Measurements from ENCODE around the gene PMFBP1.
A peak's percentile ranks its signal among the peaks of the same experiment; 100 is the strongest.
"Not testable (repeated sequence)": the region's sequence is repeated elsewhere in the genome, so short reads cannot be mapped to it uniquely, and the experiment has no call there.

The PMFBP1 gene

DNA sequence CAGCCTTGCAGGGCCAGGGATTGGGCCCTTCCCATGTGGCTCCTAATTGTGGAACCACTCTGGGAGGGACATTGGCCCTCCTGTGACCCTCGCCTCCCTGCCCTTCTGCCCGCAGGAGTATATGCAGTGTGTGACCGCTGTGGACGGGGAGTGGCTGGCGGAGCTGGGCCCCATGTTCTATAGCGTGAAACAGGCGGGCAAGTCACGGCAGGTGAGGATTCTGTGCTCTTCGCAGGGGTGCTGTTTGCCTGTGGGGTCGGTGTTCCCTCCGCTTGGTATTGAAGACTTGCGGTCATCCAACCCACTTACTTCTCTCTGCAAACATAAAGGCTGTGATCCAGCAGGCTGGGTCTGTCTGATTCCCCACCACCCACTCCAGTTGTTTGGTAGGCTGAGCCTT lies 62.7 kb downstream of the PMFBP1 start:
- no peak for DNase-seq (ENCODE audit: extremely low read depth in 1 of 2, low read depth in 1 of 2)

DNA sequence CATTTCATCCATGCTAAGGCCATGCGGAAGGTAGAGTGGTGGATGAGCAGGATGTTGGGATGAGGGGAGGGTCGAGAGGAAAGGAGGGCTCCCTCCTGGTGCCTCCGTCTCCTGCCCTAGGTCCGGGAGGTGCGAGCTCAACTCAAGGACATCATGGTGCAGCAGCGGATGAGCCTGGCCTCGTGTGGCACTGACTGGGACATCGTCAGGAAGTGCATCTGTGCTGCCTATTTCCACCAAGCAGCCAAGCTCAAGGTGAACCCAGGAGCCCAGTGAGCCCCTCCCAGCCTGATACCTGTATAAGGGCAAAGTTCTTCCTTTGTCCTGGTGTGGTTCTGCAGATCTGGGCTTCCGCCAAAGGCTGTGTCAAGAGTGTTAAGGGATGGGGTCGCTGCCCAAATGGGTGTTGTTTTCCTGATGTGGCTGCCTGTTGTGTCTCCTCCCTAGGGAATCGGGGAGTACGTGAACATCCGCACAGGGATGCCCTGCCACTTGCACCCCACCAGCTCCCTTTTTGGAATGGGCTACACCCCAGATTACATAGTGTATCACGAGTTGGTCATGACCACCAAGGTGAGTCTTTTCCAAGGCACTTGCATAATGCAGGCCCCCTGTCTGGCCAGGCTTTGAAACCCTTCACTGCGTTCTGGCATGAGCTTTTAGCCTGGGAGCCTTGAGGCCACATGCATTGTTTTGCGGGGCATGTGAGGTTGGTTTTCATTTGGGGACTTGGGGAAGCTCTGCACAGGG lies 63.4 kb downstream of the PMFBP1 start:
- DNase-seq (ENCODE audit: extremely low read depth in 1 of 2, low read depth in 1 of 2), result no peak

DNA sequence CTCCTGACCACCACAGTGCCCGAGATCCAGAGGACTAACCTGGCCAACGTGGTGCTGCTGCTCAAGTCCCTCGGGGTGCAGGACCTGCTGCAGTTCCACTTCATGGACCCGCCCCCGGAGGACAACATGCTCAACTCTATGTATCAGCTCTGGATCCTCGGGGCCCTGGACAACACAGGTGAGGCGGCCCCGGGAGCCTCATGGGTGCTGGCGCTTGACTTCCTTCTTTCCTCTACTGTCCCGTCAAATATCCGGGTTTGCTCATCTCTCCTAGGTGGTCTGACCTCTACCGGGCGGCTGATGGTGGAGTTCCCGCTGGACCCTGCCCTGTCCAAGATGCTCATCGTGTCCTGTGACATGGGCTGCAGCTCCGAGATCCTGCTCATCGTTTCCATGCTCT lies 64.6 kb downstream of the PMFBP1 start:
- DNase-seq (ENCODE audit: extremely low read depth in 1 of 2, low read depth in 1 of 2), result no peak

DNA sequence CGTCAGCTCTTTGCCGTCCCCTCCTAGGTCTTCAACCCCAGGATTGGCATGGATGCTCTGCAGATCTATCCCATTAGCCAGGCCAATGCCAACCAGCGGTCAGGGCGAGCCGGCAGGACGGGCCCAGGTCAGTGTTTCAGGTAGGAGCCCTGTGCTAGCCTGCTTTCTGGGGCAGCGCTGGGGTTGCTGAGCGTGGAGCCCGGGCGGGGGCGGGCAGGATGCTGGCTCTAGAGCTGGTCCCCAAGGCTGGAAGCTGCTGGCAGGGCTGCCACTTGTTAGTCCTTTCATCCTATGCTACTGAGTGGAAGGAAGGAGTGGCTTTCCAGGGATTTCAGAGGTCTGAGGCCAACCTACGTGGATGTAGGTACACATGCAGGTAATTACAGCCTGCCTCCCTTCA lies 66.0 kb downstream of the PMFBP1 start:
- no peak for DNase-seq (ENCODE audit: extremely low read depth in 1 of 2, low read depth in 1 of 2)

DNA sequence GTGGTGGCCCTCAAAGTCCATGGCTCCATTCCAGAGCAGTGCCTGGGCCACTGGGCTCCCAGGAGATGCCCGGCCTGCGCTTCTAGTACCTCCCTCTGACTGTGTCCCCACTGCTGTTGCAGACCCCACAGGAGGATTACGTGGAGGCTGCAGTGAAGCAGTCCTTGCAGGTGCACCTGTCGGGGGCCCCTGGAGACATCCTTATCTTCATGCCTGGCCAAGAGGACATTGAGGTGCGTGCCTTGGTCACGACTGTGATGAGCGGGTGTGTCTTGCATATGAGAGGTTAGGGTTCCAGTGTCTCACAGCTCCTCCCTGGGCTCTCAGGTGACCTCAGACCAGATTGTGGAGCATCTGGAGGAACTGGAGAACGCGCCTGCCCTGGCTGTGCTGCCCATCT lies 67.0 kb downstream of the PMFBP1 start:
- DNase-seq (ENCODE audit: extremely low read depth in 1 of 2, low read depth in 1 of 2), result no peak

DNA sequence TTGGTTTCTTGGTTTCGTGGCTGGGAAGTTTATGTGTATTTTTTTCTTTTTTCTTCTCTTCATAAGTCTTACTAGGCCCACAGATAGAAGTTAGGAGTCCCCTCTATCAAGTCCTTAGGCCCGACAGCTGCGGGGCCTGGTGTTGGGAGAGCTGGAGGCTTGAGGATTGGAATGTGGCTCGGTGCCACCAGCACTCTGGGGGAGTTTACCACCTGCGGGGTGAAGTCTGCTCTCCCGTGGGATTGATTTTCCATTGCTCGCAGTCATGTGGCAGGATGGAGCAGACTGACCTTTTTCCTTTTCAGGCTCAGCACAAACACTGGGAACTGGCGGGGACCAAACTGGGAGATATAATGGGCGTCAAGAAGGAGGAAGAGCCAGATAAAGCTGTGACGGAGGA lies 70.8 kb downstream of the PMFBP1 start:
- no peak for DNase-seq (ENCODE audit: extremely low read depth in 1 of 2, low read depth in 1 of 2)

DNA sequence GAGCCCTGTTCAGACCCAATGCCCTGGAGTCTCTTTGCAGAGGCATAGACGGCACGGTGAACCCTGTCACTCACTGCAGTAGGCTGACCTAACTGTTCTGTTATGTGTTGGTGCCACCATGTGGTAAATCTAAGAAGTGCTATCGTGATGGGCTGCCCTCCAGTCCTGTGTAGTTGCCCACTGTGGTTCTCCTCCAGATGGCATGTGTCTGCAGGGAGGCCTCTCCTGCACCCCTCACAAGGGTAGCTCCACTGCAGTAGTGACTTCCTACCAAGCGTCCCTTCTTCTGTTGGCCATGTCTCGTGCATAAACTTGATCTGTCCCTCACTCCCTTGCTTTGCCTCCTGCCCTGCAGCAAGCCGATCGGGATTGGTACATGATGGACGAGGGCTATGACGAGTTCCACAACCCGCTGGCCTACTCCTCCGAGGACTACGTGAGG lies 72.6 kb downstream of the PMFBP1 start:
- no peak for DNase-seq (ENCODE audit: extremely low read depth in 1 of 2, low read depth in 1 of 2)

DNA sequence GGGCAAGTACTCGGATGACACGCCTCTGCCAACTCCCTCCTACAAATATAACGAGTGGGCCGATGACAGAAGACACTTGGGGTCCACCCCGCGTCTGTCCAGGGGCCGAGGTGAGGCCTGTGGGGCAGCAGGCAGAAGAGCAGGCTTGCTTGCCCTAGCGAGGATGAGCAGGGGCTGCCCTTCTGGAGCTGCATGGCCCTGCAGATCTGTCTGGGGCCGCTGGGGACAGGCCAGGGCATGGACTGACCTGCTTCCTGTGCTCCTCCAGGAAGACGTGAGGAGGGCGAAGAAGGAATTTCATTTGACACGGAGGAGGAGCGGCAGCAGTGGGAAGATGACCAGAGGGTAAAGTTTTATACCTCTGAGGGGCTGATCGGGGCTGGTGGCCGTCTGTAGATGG lies 73.0 kb downstream of the PMFBP1 start:
- DNase-seq (ENCODE audit: extremely low read depth in 1 of 2, low read depth in 1 of 2), result no peak

DNA sequence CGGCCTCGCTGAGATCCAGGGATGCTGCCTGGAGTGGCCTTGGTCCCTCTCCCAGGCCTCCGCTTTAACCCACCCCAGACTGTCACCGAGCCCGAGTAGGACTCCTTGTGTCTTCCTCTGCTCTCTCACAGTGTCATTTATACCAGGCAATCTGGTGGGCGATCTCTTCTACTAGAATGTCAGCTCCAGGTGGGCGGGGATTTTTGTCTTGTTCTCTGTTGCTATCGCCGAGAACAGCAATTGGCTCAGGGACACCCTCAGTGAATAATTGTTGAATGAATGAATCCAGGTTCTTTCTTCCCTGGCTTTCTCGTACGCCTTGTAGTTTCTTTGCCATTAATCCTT lies 77.7 kb downstream of the PMFBP1 start:
- no peak for DNase-seq (ENCODE audit: extremely low read depth in 1 of 2, low read depth in 1 of 2)

DNA sequence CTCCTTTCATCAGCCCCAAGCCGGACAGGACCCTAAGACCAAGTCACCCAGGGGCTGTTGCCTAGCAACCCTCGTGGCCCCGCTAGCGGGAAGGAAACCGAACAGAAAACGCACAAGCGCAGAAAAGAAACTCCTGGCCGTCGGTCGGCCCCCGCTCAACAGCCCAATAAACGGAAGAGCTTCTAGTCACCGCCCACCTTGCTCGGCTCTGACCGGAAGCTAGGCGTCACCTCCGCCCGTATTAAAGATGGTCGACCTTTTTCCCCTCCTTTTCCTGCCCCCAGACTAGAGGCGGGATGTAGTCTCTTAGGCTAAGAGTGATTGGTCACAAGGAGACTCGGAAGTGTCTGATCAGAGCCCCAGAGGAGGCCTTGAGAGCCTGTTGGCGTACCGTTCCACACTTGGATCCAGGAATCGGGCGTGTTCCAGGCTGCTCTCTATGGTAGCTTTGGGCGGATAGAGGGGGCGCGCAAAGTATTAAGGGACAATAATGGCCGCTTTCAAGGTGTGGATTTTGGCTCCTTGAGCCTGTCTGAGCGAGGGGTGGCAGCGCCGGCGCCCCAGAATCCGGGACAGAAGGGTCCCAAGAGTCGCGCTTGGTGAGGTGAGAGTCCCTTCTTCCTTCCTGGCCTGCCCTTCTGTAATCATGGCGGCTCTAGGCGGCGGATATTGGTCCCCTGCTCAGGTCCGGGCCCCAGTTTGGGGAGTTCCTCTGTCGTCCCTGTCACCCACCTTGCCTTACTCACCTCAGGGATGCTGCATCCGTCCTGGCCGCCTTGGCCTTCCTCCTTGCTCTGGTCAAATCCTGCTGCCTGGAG lies 78.3 kb downstream of the PMFBP1 start, which contains the start of the genes DHX38 and TXNL4B:
Gene DHX38 (plus strand): TSS at position 400 of the 818 bp plus-strand sequence. CDS start 2,311 bp downstream, outside the sequence.
Gene TXNL4B (minus strand): TSS at position 173 of the 818 bp plus-strand sequence. CDS start 2,871 bp downstream, outside the sequence.
- peak; percentile 78 to 81 for DNase-seq (ENCODE audit: extremely low read depth in 1 of 2, low read depth in 1 of 2)

DNA sequence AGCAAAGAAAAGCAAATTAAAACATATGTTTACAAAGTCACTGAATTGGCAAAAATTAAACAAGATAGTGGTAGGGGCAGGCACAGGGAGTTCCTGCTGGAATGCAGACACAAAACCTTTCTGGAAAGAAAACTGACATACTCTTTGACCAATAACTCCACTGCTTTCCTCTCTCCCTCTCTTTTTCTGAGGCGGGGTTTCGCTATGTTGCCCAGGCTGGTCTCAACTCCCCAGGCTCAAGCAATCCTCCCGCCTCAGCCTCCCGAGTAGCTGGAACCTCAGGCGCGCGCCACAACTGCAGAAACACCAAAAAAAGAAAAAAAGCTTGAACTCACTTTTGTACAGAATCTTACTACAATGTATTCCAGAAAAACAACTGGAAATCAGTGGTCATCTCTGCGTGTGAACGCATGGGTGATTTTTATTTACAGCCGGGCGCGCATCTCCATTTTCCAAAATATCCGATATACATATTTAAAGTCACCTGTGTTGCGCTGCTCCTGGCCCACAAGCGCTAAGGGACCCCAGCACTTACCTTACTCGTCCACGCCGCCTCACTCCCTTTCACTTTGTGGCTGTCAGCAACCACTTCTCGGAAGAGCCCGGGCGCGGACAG lies 79.0 kb downstream of the PMFBP1 start:
- no peak for DNase-seq (ENCODE audit: extremely low read depth in 1 of 2, low read depth in 1 of 2)

DNA sequence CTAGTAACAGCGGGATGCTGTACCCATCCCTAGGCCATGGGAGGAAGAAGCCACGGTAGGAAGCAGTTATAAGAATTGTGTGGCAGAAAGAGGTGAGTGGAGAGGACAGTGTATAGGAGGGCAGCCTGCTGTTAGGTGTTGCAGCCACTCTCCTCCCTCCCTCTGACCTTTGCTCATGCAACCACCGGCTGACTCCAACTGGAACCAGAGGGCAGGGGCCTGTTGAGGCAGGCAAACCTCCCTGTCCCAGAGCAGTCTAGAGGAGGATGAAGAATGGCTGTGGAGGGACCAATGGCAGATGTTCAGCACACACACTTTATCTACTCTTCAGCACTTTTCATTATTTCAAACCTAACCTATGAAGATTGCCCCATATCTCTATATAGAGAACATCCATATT lies 80.7 kb downstream of the PMFBP1 start:
- no peak for DNase-seq (ENCODE audit: extremely low read depth in 1 of 2, low read depth in 1 of 2)

DNA sequence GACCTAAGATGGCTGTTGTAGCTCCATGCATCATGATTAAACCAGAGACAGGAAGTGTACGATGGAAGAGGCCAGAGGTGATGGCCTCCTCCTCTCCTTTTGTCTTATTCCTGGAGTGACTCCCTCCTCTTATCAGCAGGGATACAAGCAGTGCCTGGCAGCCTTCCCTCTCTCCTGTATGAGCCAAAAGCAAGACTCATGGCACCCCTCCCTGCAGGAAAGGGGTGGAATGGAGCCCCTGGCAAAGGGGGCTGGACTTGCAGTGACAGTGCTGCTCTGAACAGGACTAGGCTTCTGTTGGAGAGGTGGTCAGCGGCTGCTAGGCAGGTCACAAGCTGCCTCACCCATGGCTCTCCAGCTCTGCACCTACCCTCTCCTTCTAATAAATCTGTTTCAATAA lies 87.0 kb downstream of the PMFBP1 start:
- no peak for DNase-seq (ENCODE audit: extremely low read depth in 1 of 2, low read depth in 1 of 2)

DNA sequence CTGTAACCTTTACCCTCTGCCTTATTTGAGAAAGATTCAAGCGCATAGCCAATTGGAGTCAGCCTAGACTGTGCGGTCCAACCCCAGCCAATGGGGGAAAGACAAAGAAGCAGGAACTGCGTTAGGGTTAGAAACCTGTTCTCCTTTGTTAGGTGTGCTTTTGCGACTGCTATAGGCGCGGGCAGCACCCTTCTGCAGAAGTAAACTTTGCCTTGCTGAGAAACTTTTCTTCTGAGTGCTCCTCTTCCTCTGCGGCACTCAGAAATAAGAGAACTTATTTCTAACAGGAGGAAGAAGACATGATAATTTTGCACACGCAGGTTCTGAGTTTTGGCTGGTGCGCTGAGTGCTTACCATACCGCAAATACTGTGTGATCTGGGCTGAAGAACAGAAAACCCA lies 87.5 kb downstream of the PMFBP1 start:
- no peak for DNase-seq (ENCODE audit: extremely low read depth in 1 of 2, low read depth in 1 of 2)

DNA sequence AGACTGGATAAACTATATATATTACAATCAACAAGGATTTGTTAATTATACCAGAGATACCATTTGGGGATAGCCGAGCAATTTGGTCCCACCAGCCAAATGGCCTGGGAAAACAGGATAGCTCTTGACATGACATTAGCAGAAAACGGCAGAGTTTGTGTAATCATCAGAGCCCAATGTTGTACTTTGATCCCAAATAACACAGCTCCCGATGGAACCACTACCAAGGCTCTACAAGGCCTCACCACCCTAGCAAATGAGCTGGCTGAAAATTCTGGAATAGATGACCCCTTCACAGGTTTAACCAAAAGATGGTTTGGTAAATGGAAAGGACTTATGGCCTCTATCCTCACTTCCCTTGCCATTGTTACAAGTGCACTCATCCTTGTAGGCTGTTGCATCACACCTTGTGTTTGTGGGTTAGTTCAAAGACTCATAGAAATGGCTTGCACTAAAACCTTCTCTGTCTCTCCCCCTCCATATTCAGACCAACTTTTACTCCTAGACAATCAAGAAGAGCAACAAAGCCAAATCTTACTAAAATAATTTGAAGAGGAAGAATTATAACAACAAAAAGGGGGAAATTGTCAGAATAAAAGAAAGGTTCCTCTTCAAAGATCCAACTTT lies 88.1 kb downstream of the PMFBP1 start:
- DNase-seq (ENCODE audit: extremely low read depth in 1 of 2, low read depth in 1 of 2), result no peak

DNA sequence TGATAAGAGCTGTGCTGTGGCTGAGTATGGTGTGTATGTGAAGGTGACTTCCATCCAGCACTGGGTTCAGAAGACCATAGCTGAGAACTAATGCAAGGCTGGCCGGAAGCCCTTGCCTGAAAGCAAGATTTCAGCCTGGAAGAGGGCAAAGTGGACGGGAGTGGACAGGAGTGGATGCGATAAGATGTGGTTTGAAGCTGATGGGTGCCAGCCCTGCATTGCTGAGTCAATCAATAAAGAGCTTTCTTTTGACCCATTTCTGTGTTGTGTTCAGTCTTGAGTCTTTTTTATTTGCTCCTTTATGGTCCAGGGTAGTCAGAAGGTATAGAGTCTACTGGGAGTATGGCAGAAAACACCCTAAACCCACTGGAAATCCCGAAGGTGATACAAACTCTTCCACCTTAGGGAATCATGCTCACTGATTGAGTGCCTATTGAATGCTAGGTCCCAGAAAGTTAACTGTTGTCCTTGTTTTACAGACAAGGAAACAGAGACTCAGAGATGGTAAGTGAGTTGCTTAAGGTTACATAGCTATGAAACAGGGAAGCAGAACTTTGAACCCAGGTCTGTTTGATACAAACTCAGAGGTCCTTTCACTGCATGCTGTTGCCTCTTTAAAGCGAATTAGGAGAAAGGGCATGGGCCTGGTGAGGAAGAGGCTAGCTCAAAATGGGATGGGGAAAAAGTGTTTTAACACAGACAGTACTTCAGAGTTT lies 94.8 kb downstream of the PMFBP1 start:
- DNase-seq (ENCODE audit: extremely low read depth in 1 of 2, low read depth in 1 of 2), result not testable (repeated sequence)

DNA sequence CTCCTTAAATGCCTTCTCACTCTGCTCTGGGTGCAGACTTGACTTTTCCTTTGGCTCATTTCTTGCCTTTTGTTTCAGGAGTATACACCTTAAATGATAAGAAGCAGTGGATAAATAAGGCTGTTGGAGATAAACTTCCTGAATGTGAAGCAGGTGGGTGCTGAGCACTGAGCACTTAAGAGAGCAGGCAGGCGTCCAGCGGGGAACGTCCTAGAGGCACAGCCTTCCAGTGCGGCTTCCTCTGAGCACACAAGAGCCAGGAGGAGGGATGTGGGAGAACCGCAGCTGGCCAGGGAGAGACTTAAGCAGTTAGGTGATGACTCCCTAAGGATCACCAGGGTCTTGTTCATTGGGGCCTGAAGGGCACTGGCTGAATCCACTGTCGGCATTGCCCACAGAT lies 96.9 kb downstream of the PMFBP1 start:
- not testable (repeated sequence) for DNase-seq (ENCODE audit: extremely low read depth in 1 of 2, low read depth in 1 of 2)

DNA sequence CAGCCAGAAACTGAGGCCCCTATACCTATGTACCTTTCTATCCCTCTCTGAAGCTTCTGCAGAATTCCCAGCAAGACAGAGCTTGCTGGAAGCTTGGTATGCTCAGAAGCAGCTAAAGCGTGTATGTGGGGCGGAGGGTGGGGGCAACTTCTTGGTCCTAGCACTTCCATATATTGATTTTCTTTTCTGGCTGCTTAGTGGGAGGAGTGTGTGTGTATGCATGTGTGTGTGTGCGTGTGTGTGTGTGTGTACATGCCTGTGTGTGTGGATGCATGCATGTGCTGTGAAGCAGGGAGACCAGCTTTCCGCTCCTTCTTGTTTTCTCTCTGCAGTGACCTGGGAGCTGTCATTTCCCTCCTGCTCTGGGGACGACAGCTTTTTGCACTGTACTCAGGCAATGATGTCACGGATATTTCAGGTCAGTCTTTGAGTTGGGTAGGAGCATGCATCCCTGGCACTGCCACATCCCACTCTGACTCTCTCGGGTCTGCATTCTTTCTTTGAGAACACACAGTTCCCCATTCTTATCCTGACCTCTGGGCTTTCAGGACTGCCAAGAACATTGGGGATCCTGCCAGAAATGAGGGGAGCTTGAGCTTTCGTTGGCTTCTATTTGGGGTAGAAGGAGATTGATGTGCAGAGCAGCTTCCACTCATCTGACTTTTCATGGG lies 98.3 kb downstream of the PMFBP1 start:
- DNase-seq (ENCODE audit: extremely low read depth in 1 of 2, low read depth in 1 of 2), result no peak

DNA sequence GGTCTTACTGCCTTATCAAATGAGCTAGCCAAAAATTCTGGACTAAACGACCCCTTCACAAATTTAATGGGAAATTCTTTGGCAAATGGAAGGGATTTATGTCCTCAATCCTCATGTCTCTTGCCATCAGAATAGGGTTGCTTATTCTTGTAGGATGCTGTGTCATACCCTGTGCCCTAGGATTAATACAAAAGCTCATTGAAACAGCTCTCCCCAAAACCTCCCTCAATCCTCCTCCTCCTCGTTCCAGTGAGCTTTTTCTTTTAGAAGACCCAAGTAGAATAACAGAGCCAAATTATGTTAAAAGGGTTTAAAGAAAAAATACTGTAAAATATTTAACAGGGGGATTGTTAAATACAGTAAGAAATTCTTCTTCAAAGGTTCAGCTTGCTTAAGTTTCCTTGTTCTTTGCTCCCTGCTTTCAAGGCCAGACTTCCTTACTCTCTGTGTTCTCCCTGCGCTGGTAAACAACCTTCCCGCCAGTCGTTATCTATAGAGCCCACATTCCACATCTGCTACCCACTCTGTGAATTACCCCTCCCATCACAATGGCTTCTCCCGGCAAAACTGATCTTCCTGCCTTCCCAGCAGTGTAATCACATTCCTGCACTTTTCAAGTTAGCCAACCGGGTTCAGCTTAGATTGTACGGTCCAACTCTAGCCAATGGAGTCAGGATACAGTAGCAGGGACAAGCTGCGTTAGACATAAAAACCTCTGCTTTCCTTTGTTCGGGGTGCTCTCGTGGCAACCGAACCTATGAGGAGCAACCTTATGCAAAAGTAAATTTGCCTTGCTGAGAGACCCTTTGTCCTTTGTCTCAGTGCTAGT lies 99.2 kb downstream of the PMFBP1 start:
- DNase-seq (ENCODE audit: extremely low read depth in 1 of 2, low read depth in 1 of 2), result no peak
